Astrocyte of the cerebellum (primary cell): ENCODE results near the gene CRHR1.

Experiments used
- DNase-seq: peaks from one replicate; pipeline ENCODE4 v3.0.0-alpha.2; 2011; ENCODE audit warnings: low read depth
- H3K4me3 ChIP-seq: 2 replicates; pipeline ENCODE4 v1.5.1; 2011; ENCODE audit warnings: mild to moderate bottlenecking, low read depth, low read length, moderate library complexity
- in situ Hi-C: cut with HindIII; loops from 2 replicates; pipeline ENCODE4 v1.10.0; 2017; ENCODE audit warnings: low sequenced_read_pairs
- TF ChIP-seq, protein P1 (sequence below): IDR thresholded peaks from 2 replicates; pipeline ENCODE4 v1.5.1; 2012; ENCODE audit warnings: low read length, low read depth, moderate library complexity, mild to moderate bottlenecking; ENCODE audit errors: missing control alignments

Gene CRHR1

DNA sequence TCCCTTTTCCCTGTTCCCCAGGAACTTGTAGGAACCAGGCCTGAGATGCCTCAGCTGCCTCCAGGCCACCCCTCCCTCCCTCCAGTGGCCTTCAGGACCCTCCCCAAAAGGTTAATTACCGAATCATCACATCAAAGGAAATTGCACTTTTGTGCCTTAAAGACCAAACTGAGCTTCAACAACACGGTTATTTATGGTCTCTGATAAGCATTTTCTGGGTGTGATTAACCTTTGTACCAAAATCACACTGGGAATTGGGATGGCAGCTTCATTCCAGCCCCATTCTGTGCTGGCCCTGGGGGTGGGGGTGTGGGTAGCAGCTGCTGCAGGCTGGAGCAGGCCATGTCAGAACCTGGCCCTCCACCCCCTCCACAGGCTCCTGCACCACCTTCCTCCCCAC is 16.7 kb downstream of the CRHR1 start:
- in situ Hi-C loops = no loop called here
- no peak for DNase-seq
- H3K4me3 ChIP-seq = no peak overlapping the region
- TF ChIP-seq, protein P1, sequence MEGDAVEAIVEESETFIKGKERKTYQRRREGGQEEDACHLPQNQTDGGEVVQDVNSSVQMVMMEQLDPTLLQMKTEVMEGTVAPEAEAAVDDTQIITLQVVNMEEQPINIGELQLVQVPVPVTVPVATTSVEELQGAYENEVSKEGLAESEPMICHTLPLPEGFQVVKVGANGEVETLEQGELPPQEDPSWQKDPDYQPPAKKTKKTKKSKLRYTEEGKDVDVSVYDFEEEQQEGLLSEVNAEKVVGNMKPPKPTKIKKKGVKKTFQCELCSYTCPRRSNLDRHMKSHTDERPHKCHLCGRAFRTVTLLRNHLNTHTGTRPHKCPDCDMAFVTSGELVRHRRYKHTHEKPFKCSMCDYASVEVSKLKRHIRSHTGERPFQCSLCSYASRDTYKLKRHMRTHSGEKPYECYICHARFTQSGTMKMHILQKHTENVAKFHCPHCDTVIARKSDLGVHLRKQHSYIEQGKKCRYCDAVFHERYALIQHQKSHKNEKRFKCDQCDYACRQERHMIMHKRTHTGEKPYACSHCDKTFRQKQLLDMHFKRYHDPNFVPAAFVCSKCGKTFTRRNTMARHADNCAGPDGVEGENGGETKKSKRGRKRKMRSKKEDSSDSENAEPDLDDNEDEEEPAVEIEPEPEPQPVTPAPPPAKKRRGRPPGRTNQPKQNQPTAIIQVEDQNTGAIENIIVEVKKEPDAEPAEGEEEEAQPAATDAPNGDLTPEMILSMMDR = no peak

DNA sequence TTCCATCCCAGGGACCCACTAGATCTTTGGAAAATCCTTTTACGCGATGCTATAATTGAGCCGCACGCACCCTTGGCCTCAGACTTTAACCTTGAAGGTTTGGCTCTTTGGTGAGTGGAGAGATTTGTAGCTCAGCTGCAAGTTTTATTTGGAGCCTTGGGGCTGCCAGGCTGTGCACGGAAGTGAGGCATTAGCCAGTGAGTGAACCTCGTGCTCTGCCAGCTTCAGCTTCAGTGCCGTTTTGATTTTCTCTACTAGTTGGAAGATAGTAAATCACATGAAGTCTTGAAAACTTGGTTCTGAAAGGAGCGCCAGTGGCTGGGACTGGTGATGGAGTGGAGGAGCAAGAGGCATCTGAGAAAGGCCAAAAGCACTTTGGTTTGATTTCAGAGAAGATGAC is 17.3 kb downstream of the CRHR1 start:
- no peak for DNase-seq
- TF ChIP-seq, protein P1 = no peak
- in situ Hi-C loops = no loop called here
- H3K4me3 ChIP-seq = no peak overlapping the region

DNA sequence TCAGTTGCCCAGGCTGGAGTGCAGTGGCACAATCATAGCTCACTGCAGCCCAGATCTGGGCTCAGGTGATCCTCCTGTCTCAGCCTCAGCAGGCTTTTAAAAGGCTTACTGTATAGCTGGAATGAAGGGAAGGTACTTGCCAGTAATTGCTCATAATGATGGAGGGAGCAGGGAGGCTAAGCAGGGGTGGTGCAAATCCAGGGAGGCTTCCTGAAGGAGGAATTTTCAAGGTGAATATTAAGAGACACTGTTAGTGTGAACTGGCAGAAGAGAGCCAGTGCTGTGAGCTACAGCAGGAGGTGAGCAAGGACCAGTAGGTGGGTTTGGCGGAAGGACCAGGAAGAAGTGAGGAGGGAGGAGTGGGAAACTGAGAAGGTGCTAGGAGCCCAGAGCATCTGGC is 24.7 kb downstream of the CRHR1 start:
- TF ChIP-seq, protein P1 = no peak
- no peak for DNase-seq
- in situ Hi-C loops = no loop called here
- H3K4me3 ChIP-seq = no peak overlapping the region

DNA sequence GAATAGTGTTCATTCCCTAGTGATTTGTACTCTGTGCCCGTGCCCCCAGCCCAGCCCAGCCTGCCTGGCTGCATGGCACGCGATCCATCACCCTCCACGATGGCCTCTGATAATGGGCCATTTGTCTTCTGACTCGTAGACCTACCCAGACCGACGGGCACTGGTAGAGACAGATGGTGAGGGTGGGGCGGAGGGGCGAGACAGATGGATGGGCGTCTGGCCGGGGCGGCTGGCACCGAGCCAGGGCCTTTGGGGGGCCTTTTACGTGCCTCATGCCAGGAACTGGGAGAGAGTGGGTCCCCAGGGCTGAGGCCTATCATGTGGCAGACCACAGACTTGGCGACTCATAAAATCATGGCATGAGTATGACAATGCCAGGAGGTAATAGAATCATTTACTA is 25.4 kb downstream of the CRHR1 start:
- TF ChIP-seq, protein P1 = no peak
- H3K4me3 ChIP-seq = no peak overlapping the region
- no peak for DNase-seq
- in situ Hi-C loops = no loop called here

DNA sequence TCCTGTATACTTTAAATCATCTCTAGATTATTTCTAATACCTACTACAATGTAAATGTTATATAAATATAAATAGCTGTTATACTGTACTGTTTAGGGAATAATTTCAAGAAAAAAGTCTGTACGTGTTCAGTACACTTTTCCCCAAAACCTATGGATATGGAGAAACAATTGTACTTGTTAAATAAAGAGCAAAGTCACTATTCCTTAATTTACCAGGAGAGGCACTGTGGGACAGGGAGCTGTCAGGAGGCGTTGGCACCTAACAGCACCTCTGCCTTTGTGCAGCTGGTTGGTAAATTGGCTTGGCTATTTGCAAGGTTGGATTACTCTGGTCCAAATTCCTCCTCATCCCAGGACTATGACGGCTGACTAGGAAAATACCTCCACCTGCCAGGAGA is 28.0 kb downstream of the CRHR1 start:
- DNase-seq = no peak
- in situ Hi-C loops = no loop called here
- no peak overlapping the region for H3K4me3 ChIP-seq
- TF ChIP-seq, protein P1 = no peak

DNA sequence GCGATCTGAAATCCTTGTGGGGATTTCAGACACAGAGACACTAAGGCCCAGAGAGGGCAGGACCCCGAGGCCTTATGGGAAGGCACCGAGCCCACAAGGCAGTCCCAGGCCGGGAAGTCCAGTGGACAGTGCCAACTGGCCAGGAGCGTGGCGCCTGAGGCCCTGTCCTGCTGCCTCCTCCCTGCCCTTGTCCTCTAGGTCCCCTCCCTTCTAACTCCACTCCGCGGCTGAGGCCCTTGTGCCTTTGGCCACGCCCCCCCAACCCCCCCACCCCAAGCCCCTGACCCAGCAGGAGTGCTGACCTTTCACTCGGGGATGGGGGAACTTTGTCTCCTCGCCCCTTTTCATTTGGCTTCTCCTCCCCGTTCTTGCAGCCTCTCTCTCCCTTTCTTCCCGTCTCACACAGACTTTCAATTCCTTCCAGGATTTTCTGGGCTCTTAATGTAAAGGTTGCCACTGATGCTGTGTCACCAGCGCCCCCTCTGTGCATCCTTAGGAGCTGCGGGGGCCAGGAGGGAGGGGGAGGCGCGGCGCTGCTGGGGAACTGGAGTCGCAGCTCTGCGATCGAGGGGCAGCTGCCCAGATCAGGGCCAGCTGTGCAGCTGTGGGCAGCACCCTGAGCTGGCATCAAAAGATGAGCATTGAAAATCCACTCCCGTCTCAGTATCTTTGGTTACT is 29.1 kb downstream of the CRHR1 start:
- TF ChIP-seq, protein P1 = peak; percentile 14

More for the DNA sequence above, 29.1 kb downstream of the CRHR1 start:
- no peak overlapping the region for H3K4me3 ChIP-seq
- in situ Hi-C loops = no loop called here
- no peak for DNase-seq
